HFFc6 (cell line): ENCODE measurements around the gene STX3. TPM values are rescaled to one million over a fixed set of nuclear protein-coding genes. Genes with fewer than 3 reads are reported as not detected.

ENCODE experiments used
- DNase-seq: peaks from one replicate; pipeline ENCODE4 v3.0.0-alpha.2; 2018
- H3K27ac Mint-ChIP-seq: 2 replicates; pipeline ENCODE4 v1.8.0; 2020; ENCODE audit warnings: mild to moderate bottlenecking, mixed read lengths
- H3K27me3 Mint-ChIP-seq: 2 replicates; pipeline ENCODE4 v1.8.0; 2021; ENCODE audit warnings: mild to moderate bottlenecking, moderate library complexity, mixed read lengths; ENCODE audit not compliant: insufficient read depth
- H3K36me3 Mint-ChIP-seq: 2 replicates; pipeline ENCODE4 v1.8.0; 2021; ENCODE audit warnings: low read depth, mixed read lengths
- H3K4me1 Mint-ChIP-seq: 2 replicates; pipeline ENCODE4 v1.8.0; 2020; ENCODE audit warnings: low read depth, mixed read lengths
- H3K4me3 Mint-ChIP-seq: 2 replicates; pipeline ENCODE4 v1.8.0; 2020; ENCODE audit warnings: mild to moderate bottlenecking, moderate library complexity, mixed read lengths
- H3K9me3 Mint-ChIP-seq: 2 replicates; pipeline ENCODE4 v1.8.0; 2020; ENCODE audit warnings: mild to moderate bottlenecking, mixed read lengths
- CTCF ChIP-seq: fragments of 200-600 bp; sonication (generic); IDR thresholded peaks from 2 replicates; pipeline ENCODE4 v1.5.0; 2021; ENCODE audit warnings: antibody characterized with exemption, mild to moderate bottlenecking
- total RNA-seq, 6 experiments: library from RNA; stranded (reverse); fragmentation: NEBNext Ultra II Directional; extraction: Animal tissue kit (Norgen Biotek cat#: 25700); gene quantifications; 2 replicates in 1 of 6; 3 replicates in 5 of 6; pipeline ENCODE4 v1.2.3, GENCODE V29; 2021

The STX3 gene
- total RNA-seq, 6 experiments from 2014 or later, result 17.1 to 23.1 (median 19.0) TPM

- Mint-ChIP-seq H3K9me3 (no peaks in the 10 kb centered on the region), H3K27me3 (peaks cover 10% of the 10 kb centered on the region), H3K4me3 (no peak overlapping the region), H3K27ac (0 out of 2 replicates have a peak overlapping the region, but pooled peaks have one; percentile 9), H3K4me1 (peaks cover 27% of the 10 kb centered on the region), H3K36me3 (peaks cover 27% of the 10 kb centered on the region)
- no peak for TF ChIP-seq CTCF
- DNase-seq, result no peak
Measured at GRCh38 chr11:59807047-59807610, 52.0 kb downstream of the STX3 start.

- H3K4me3 Mint-ChIP-seq, result peak within 1 kb of the TSS; percentile 97
- H3K27me3 Mint-ChIP-seq, result peaks cover 6% of the 10 kb centered on the region; the same call in 1 of the 2 replicates
- peaks cover 26% of the 10 kb centered on the region for H3K4me1 Mint-ChIP-seq
- peaks cover 13% of the 10 kb centered on the region for H3K36me3 Mint-ChIP-seq
- peak; percentile 43; the same call in 1 of the 2 replicates for TF ChIP-seq CTCF
- H3K9me3 Mint-ChIP-seq, result no peaks in the 10 kb centered on the region
- peak; percentile 81 for DNase-seq
- H3K27ac Mint-ChIP-seq, result peak within 1 kb of the TSS; percentile 83
Measured at GRCh38 chr11:59810189-59810910, 55.2 kb downstream of the STX3 start, which contains the start of gene MRPL16. TSS of gene MRPL16 (minus strand) at chr11:59810778. CDS start at chr11:59810658, 120 bp downstream.

GRCh38 chr11:59810911-59811259 lies 55.7 kb downstream of the STX3 start:
- no peak for DNase-seq
- Mint-ChIP-seq H3K36me3 (peaks cover 13% of the 10 kb centered on the region), H3K4me3 (peak overlapping the region; percentile 97), H3K9me3 (no peaks in the 10 kb centered on the region), H3K4me1 (peaks cover 26% of the 10 kb centered on the region), H3K27me3 (peaks cover 6% of the 10 kb centered on the region; the same call in 1 of the 2 replicates), H3K27ac (peak overlapping the region; percentile 83)
- no peak for TF ChIP-seq CTCF

- no peak for TF ChIP-seq CTCF
- Mint-ChIP-seq H3K27me3 (peaks cover 5% of the 10 kb centered on the region; the same call in 1 of the 2 replicates), H3K4me3 (no peak overlapping the region), H3K36me3 (0 out of 2 replicates have a peak, but pooled peaks cover 5% of the 10 kb centered on the region), H3K4me1 (peaks cover 26% of the 10 kb centered on the region), H3K9me3 (no peaks in the 10 kb centered on the region), H3K27ac (no peak overlapping the region)
- no peak for DNase-seq
Measured at GRCh38 chr11:59812220-59812619, 57.0 kb downstream of the STX3 start.

GRCh38 chr11:59813364-59813763 lies 58.2 kb downstream of the STX3 start:
- Mint-ChIP-seq H3K36me3 (0 out of 2 replicates have a peak, but pooled peaks cover 5% of the 10 kb centered on the region), H3K27ac (no peak overlapping the region), H3K4me1 (peaks cover 26% of the 10 kb centered on the region), H3K9me3 (no peaks in the 10 kb centered on the region), H3K27me3 (peaks cover 5% of the 10 kb centered on the region), H3K4me3 (no peak overlapping the region)
- no peak for DNase-seq
- no peak for TF ChIP-seq CTCF
